PFSK-1 (cell line): ENCODE results near the gene DAPK1.

Source experiments
- FOXP2 ChIP-seq: optimal IDR thresholded peaks from 2 replicates; pipeline ENCODE3; 2011; ENCODE audit warnings: borderline replicate concordance, control low read depth, inconsistent platforms; ENCODE audit not compliant: insufficient read depth; ENCODE audit errors: extremely low read length, extremely low read depth
- POLR2AphosphoS5 ChIP-seq: IDR thresholded peaks from 2 replicates; pipeline ENCODE4 v1.6.1; 2012; ENCODE audit warnings: low read depth, mild to moderate bottlenecking, control low read depth, low read length, moderate library complexity
- REST ChIP-seq, 2 experiments: IDR thresholded peaks; 2 replicates each; pipeline versions ENCODE4 v1.6.1 to v1.8.0; 2011 to 2012; ENCODE audit warnings: low read depth in 2 of 2, low read length in 2 of 2, control low read depth in 1 of 2, inconsistent platforms in 1 of 2, mild to moderate bottlenecking in 1 of 2, moderate library complexity in 1 of 2; ENCODE audit not compliant: insufficient read depth in 1 of 2
- SIN3A ChIP-seq: IDR thresholded peaks from 2 replicates; pipeline ENCODE4 v1.6.1; 2012; ENCODE audit warnings: mild to moderate bottlenecking, low read length, moderate library complexity, borderline replicate concordance; ENCODE audit not compliant: insufficient read depth
- TAF1 ChIP-seq: IDR thresholded peaks from 2 replicates; pipeline ENCODE4 v1.6.1; 2012; ENCODE audit warnings: low read length, control low read depth, borderline replicate concordance; ENCODE audit not compliant: insufficient read depth

DNA sequence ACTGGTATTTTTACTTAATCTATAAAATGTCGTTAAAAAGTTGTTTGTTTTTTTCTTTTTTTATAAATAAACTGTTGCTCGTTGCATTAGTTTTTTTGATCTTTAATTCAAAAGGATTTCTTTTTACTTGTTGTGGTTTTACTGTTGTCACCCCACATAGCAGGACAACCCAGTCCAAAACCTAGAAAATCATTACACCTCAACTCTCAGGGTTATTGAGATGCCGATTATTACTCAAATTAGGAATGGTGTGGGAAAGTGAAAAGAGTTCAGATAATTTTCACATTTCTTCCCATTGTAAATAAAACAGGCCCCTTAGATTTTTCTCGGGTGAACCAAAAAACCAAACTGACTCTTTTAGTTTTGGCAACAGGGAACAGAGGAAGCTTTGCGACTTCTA, 210.9 kb downstream of the DAPK1 start:
- TF ChIP-seq TAF1 (no peak), SIN3A (no peak), REST (IDR thresholded peaks at IDR 0.05; ENCODE audit: insufficient read depth in 1 of 2, low read depth in 2 of 2, low read length in 2 of 2) (no peak), POLR2AphosphoS5 (no peak), FOXP2 (no peak)
